Sigmoid colon (tissue), 7 donors: ENCODE data around the gene CWC27. TPM values are rescaled to one million over a fixed set of nuclear protein-coding genes. Genes with fewer than 3 reads are reported as not detected.

ENCODE experiments used
- DNase-seq: peaks from one replicate; pipeline ENCODE4 v3.0.0-alpha.2; 2019
- H3K27ac ChIP-seq, 4 donors: fragments of 200-600 bp; sonication (generic); one replicate each; pipeline ENCODE4 v1.5.1; 2016 to 2019; ENCODE audit warnings: mild to moderate bottlenecking in 1 of 4
- H3K27me3 ChIP-seq, 3 donors: fragments of 200-600 bp; sonication (generic); one replicate each; pipeline ENCODE4 v1.5.1; 2019; ENCODE audit warnings: mild to moderate bottlenecking in 1 of 3
- H3K36me3 ChIP-seq, 4 donors: fragments of 200-600 bp; sonication (generic); one replicate each; pipeline ENCODE4 v1.5.1; 2016 to 2019
- H3K4me1 ChIP-seq, 4 donors: fragments of 200-600 bp; sonication (generic); one replicate each; pipeline ENCODE4 v1.5.1; 2017 to 2019
- H3K4me3 ChIP-seq, 4 donors: fragments of 200-600 bp; sonication (generic); one replicate each; pipeline ENCODE4 v1.5.1; 2017 to 2019; ENCODE audit warnings: mild to moderate bottlenecking in 2 of 4, moderate library complexity in 1 of 4
- H3K9me3 ChIP-seq, 4 donors: fragments of 200-600 bp in 3 of 4; sonication (generic) in 3 of 4; one replicate each; pipeline versions ENCODE4 v1.5.1 to v1.6.1; 2013 to 2019
- CTCF ChIP-seq, 4 experiments: fragments of 450-650 bp in 3 of 4; fragments of 200-600 bp in 1 of 4; IDR thresholded peaks; one replicate each; pipeline ENCODE4 v1.5.1; 2016 to 2019; ENCODE audit warnings: antibody characterized with exemption in 4 of 4, mild to moderate bottlenecking in 3 of 4, moderate library complexity in 2 of 4
- EP300 ChIP-seq, 4 donors: sonication (generic); formaldehyde crosslinking; IDR thresholded peaks; one replicate each; pipeline ENCODE4 v1.6.1; 2017; ENCODE audit warnings: antibody characterized with exemption in 4 of 4
- POLR2A ChIP-seq, 2 donors: fragments of 450-650 bp; IDR thresholded peaks; one replicate each; pipeline ENCODE4 v1.6.1; 2016; ENCODE audit warnings: antibody characterized with exemption in 2 of 2, mild to moderate bottlenecking in 2 of 2, moderate library complexity in 2 of 2
- POLR2AphosphoS5 ChIP-seq, 4 donors: sonication (generic); formaldehyde crosslinking; IDR thresholded peaks; one replicate each; pipeline ENCODE4 v1.6.1; 2017; ENCODE audit warnings: antibody characterized with exemption in 4 of 4
- WGBS, 2 donors: extraction: QIAGEN DNeasy Blood & Tissue Kit; methylation state at CpG; one replicate each; pipeline ENCODE4 v1.1.7; 2013; 5-methylcytosine and 5-hydroxymethylcytosine counted together
- intact Hi-C: fragments of 100-400 bp; cut with DNase I; formaldehyde crosslinking; loops from one replicate; pipeline ENCODE4 v1.15.1; 2023
- polyA plus RNA-seq, 3 donors: library from polyadenylated mRNA; stranded (reverse); fragments of 200-250 nt; gene quantifications; one replicate each; pipeline ENCODE4 v1.2.3, GENCODE V29; 2013
- total RNA-seq, 4 donors: library from RNA; depleted of rRNA; stranded (reverse); fragments of >200 nt; gene quantifications; one replicate each; pipeline ENCODE4 v1.1.0, GENCODE V29; 2016
- donor health status: healthy with polysubstance abuse.
- donor health status: Bipolar disorder and iron deficiency.
- donor health status: healthy.

CWC27 gene
- total and polyA plus RNA-seq, 7 donors: 11.3 to 27.7 (median 18.9) TPM

GRCh38 chr5:64775291-64775690 lies 6.6 kb downstream of the CWC27 start:
- no peak overlapping the region for H3K4me3 ChIP-seq
- peaks cover 0 to 9% (median 4%) of the 10 kb centered on the region in 4 donors for H3K4me1 ChIP-seq
- DNase-seq: no peak
- no peak for TF ChIP-seq POLR2AphosphoS5 (IDR thresholded peaks at IDR 0.05)
- no peak for TF ChIP-seq EP300 (IDR thresholded peaks at IDR 0.05)
- TF ChIP-seq POLR2A (IDR thresholded peaks at IDR 0.05): no peak
- no peak for TF ChIP-seq CTCF (IDR thresholded peaks at IDR 0.05)
- no peak overlapping the region for H3K27ac ChIP-seq
- no peaks in the 10 kb centered on the region for H3K27me3 ChIP-seq
- no peaks in the 10 kb centered on the region for H3K9me3 ChIP-seq
- intact Hi-C loops: no loop called here
- WGBS, 2 donors: 68 to 88% methylated on average over 1 of the region's 1 CpG
- peaks cover 0 to 12% (median 0%) of the 10 kb centered on the region in 4 donors for H3K36me3 ChIP-seq

GRCh38 chr5:64784451-64785025 lies 15.8 kb downstream of the CWC27 start:
- WGBS, 2 donors: 2 to 3% methylated on average over 3 of the region's 3 CpGs
- H3K27ac ChIP-seq: no peak overlapping the region
- H3K36me3 ChIP-seq: peaks cover 0 to 23% (median 0%) of the 10 kb centered on the region in 4 donors
- no peaks in the 10 kb centered on the region for H3K9me3 ChIP-seq
- intact Hi-C loops: loop anchor here (1.0 kb wide), 1 partner anchor 149 kb away; no protein-coding TSS in a partner anchor
- H3K4me3 ChIP-seq: no peak overlapping the region
- no peak for TF ChIP-seq EP300 (IDR thresholded peaks at IDR 0.05)
- TF ChIP-seq POLR2A (IDR thresholded peaks at IDR 0.05): no peak
- TF ChIP-seq POLR2AphosphoS5 (IDR thresholded peaks at IDR 0.05): no peak
- TF ChIP-seq CTCF (IDR thresholded peaks at IDR 0.05): peak; percentile 39 to 79 (median 69)
- no peaks in the 10 kb centered on the region for H3K4me1 ChIP-seq
- peak; percentile 78 for DNase-seq
- no peaks in the 10 kb centered on the region for H3K27me3 ChIP-seq

- 87 to 89% methylated on average over 2 of the region's 2 CpGs for WGBS, 2 donors
- Histone ChIP-seq H3K4me3 (no peak overlapping the region), H3K36me3 (peaks cover 0 to 25% (median 0%) of the 10 kb centered on the region in 4 donors), H3K4me1 (no peaks in the 10 kb centered on the region), H3K27me3 (no peaks in the 10 kb centered on the region), H3K9me3 (no peaks in the 10 kb centered on the region), H3K27ac (no peak overlapping the region)
- no peak for TF ChIP-seq POLR2A (IDR thresholded peaks at IDR 0.05)
- no peak for TF ChIP-seq EP300 (IDR thresholded peaks at IDR 0.05)
- TF ChIP-seq POLR2AphosphoS5 (IDR thresholded peaks at IDR 0.05): no peak
- TF ChIP-seq CTCF (IDR thresholded peaks at IDR 0.05): no peak
- DNase-seq: no peak
- intact Hi-C loops: no loop called here
Measured at GRCh38 chr5:64786372-64786771, 17.6 kb downstream of the CWC27 start.

- no peak for DNase-seq
- no peaks in the 10 kb centered on the region for H3K9me3 ChIP-seq
- no peak overlapping the region for H3K4me3 ChIP-seq
- intact Hi-C loops: no loop called here
- H3K36me3 ChIP-seq: peaks cover 0 to 25% (median 0%) of the 10 kb centered on the region in 4 donors
- TF ChIP-seq EP300 (IDR thresholded peaks at IDR 0.05) (no peak), POLR2AphosphoS5 (IDR thresholded peaks at IDR 0.05) (no peak), CTCF (IDR thresholded peaks at IDR 0.05) (no peak), POLR2A (IDR thresholded peaks at IDR 0.05) (no peak)
- no peak overlapping the region for H3K27ac ChIP-seq
- no peaks in the 10 kb centered on the region for H3K4me1 ChIP-seq
- H3K27me3 ChIP-seq: no peaks in the 10 kb centered on the region
- 83 to 85% methylated on average over 2 of the region's 2 CpGs for WGBS, 2 donors
Measured at GRCh38 chr5:64788156-64788555, 19.4 kb downstream of the CWC27 start.

- intact Hi-C loops: no loop called here
- Histone ChIP-seq H3K4me1 (no peaks in the 10 kb centered on the region), H3K27me3 (no peaks in the 10 kb centered on the region), H3K36me3 (peaks cover 0 to 25% (median 0%) of the 10 kb centered on the region in 4 donors), H3K9me3 (no peaks in the 10 kb centered on the region), H3K4me3 (no peak overlapping the region), H3K27ac (no peak overlapping the region)
- WGBS, 2 donors: 81 to 92% methylated on average over 3 of the region's 3 CpGs
- no peak for TF ChIP-seq EP300 (IDR thresholded peaks at IDR 0.05)
- no peak for TF ChIP-seq CTCF (IDR thresholded peaks at IDR 0.05)
- no peak for TF ChIP-seq POLR2AphosphoS5 (IDR thresholded peaks at IDR 0.05)
- no peak for TF ChIP-seq POLR2A (IDR thresholded peaks at IDR 0.05)
- DNase-seq: no peak
Measured at GRCh38 chr5:64789457-64789856, 20.7 kb downstream of the CWC27 start.
